A673 (cell line): ENCODE measurements around the gene KIAA0586. TPM values are rescaled to one million over a fixed set of nuclear protein-coding genes. Genes with fewer than 3 reads are reported as not detected.

ENCODE experiments used
- BruUV-seq: library from RNA; stranded (reverse); fragments of 400-500 nt; replicated peaks from 2 replicates; lab custom pipeline; 2021; lab: Mats Ljungman, UMichigan
- CTCF ChIA-PET: fragments of 300-600 bp; sonication (Branson Sonifier 250); formaldehyde crosslinking; loops from one replicate; lab custom pipeline; 2022; ENCODE audit warnings: antibody characterized with exemption; lab: Charles Lee
- POLR2A ChIA-PET: fragments of 300-600 bp; sonication (Branson Sonifier 250); formaldehyde crosslinking; loops from one replicate; lab custom pipeline; 2022; ENCODE audit warnings: antibody characterized with exemption; ENCODE audit not compliant: low non-redundant PET; lab: Charles Lee
- DNase-seq: peaks from one replicate; pipeline ENCODE4 v3.0.0-alpha.2; 2015; ENCODE audit warnings: low spot score
- H3K27ac ChIP-seq: fragments of 200-600 bp; sonication (generic); 2 replicates; pipeline ENCODE4 v1.5.1; 2016; ENCODE audit warnings: mixed run types, low read depth, mild to moderate bottlenecking, mixed read lengths, antibody characterized with exemption, low read length; ENCODE audit not compliant: poor library complexity, severe bottlenecking
- H3K27me3 ChIP-seq: fragments of 200-600 bp; sonication (generic); replicated peaks from 2 replicates; pipeline ENCODE4 v1.6.1; 2017; ENCODE audit warnings: mixed run types, low read depth, mild to moderate bottlenecking, mixed read lengths, antibody characterized with exemption, low read length; ENCODE audit not compliant: insufficient read depth, poor library complexity
- H3K36me3 ChIP-seq: fragments of 200-600 bp; sonication (generic); 2 replicates; pipeline ENCODE4 v1.6.1; 2016; ENCODE audit warnings: mixed run types, mild to moderate bottlenecking, mixed read lengths, antibody characterized with exemption, low read length; ENCODE audit not compliant: insufficient read depth, poor library complexity, severe bottlenecking
- H3K4me1 ChIP-seq: fragments of 200-600 bp; sonication (generic); 2 replicates; pipeline ENCODE4 v1.6.1; 2017; ENCODE audit warnings: mixed run types, mild to moderate bottlenecking, mixed read lengths, antibody characterized with exemption, low read length; ENCODE audit not compliant: insufficient read depth, poor library complexity, severe bottlenecking
- H3K4me3 ChIP-seq: fragments of 200-600 bp; sonication (generic); 2 replicates; pipeline ENCODE4 v1.5.1; 2016; ENCODE audit warnings: low read depth, mixed run types, mild to moderate bottlenecking, mixed read lengths, low read length; ENCODE audit not compliant: poor library complexity, severe bottlenecking
- H3K9me3 ChIP-seq: fragments of 200-600 bp; sonication (generic); 2 replicates; pipeline ENCODE4 v1.6.1; 2016; ENCODE audit warnings: mixed run types, low read depth, mild to moderate bottlenecking, mixed read lengths, antibody characterized with exemption, low read length; ENCODE audit not compliant: poor library complexity, severe bottlenecking
- EZH2 ChIP-seq: fragments of 200-600 bp; sonication (generic); IDR thresholded peaks from 2 replicates; pipeline ENCODE4 v1.6.1; 2017; ENCODE audit warnings: borderline replicate concordance, low read depth, mild to moderate bottlenecking, mixed read lengths, antibody characterized with exemption, low read length; ENCODE audit not compliant: poor library complexity, severe bottlenecking
- intact Hi-C: fragments of 100-400 bp; cut with micrococcal nuclease; formaldehyde crosslinking; loops from one replicate; pipeline ENCODE4 v1.10.0; 2022; ENCODE audit not compliant: unreplicated experiment
- total RNA-seq: library from RNA; stranded (reverse); gene quantifications from 2 replicates; pipeline ENCODE4 v1.2.3, GENCODE V29; 2021
- TF ChIP-seq, protein P1 (sequence below): fragments of 300-800, 200-600 bp; sonication (generic); conservative IDR thresholded peaks from 2 replicates; pipeline ENCODE4 v1.5.1; 2017; ENCODE audit warnings: low read depth, mild to moderate bottlenecking, antibody characterized with exemption, low read length, moderate library complexity, mixed read lengths

Gene KIAA0586
- total RNA-seq, 1 experiment from 2014 or later = 45.3 TPM

DNA sequence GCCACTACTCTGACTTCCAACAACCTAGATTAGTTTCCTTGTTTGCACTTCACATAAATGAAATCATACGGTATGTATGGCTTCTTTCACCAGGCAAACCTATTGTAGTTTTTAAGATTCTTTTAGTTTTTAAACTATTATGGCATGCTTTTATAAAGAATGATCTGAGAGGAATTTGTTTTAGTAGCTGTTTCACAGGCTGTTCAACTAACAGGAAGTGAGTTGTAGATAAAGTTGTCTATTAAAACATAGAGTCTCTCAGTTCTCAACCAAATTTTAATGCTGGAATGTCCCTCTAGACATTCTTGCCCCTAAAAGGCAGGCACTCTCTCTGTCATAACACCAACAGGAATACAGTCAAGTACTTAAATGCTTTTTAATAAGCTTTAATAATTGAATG lies 107.5 kb downstream of the KIAA0586 start:
- DNase-seq = peak; percentile 36
- no peaks in the 10 kb centered on the region for H3K9me3 ChIP-seq
- ChIA-PET CTCF (no interaction called here), POLR2A (no interaction called here)
- intact Hi-C loops = no loop called here
- H3K36me3 ChIP-seq = no peaks in the 10 kb centered on the region
- H3K27ac ChIP-seq = peak overlapping the region; percentile 26
- H3K4me1 ChIP-seq = peaks cover 25% of the 10 kb centered on the region
- no peaks in the 10 kb centered on the region for H3K27me3 ChIP-seq
- H3K4me3 ChIP-seq = no peak overlapping the region
- TF ChIP-seq EZH2 = no peak
- TF ChIP-seq, protein P1, sequence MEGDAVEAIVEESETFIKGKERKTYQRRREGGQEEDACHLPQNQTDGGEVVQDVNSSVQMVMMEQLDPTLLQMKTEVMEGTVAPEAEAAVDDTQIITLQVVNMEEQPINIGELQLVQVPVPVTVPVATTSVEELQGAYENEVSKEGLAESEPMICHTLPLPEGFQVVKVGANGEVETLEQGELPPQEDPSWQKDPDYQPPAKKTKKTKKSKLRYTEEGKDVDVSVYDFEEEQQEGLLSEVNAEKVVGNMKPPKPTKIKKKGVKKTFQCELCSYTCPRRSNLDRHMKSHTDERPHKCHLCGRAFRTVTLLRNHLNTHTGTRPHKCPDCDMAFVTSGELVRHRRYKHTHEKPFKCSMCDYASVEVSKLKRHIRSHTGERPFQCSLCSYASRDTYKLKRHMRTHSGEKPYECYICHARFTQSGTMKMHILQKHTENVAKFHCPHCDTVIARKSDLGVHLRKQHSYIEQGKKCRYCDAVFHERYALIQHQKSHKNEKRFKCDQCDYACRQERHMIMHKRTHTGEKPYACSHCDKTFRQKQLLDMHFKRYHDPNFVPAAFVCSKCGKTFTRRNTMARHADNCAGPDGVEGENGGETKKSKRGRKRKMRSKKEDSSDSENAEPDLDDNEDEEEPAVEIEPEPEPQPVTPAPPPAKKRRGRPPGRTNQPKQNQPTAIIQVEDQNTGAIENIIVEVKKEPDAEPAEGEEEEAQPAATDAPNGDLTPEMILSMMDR = no peak
- no TSS peak for BruUV-seq

DNA sequence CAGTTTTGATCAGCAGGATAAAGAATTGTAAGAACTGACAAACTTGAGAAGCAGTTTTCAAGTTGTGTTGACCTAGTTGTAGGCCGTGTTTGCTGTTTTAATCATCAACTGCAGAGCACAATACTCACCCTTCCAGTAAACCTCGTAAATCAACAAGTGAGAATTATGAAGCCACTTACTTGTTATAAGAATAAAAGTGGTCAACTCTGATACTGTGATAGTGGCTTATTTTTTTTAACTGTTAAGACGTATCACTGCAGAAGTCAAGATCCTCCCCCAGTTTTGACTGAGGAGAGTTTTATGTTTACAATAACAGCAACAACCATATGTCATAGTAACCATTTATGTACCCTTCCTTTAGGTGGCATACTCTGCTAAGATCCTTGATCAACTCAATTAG lies 109.5 kb downstream of the KIAA0586 start:
- H3K4me3 ChIP-seq = no peak overlapping the region
- intact Hi-C loops = no loop called here
- no TSS peak for BruUV-seq
- no peaks in the 10 kb centered on the region for H3K27me3 ChIP-seq
- TF ChIP-seq, protein P1 = no peak
- no peak for TF ChIP-seq EZH2
- peaks cover 25% of the 10 kb centered on the region for H3K4me1 ChIP-seq
- ChIA-PET POLR2A (no interaction called here), CTCF (no interaction called here)
- no peaks in the 10 kb centered on the region for H3K9me3 ChIP-seq
- DNase-seq = no peak
- H3K36me3 ChIP-seq = no peaks in the 10 kb centered on the region
- no peak overlapping the region for H3K27ac ChIP-seq

DNA sequence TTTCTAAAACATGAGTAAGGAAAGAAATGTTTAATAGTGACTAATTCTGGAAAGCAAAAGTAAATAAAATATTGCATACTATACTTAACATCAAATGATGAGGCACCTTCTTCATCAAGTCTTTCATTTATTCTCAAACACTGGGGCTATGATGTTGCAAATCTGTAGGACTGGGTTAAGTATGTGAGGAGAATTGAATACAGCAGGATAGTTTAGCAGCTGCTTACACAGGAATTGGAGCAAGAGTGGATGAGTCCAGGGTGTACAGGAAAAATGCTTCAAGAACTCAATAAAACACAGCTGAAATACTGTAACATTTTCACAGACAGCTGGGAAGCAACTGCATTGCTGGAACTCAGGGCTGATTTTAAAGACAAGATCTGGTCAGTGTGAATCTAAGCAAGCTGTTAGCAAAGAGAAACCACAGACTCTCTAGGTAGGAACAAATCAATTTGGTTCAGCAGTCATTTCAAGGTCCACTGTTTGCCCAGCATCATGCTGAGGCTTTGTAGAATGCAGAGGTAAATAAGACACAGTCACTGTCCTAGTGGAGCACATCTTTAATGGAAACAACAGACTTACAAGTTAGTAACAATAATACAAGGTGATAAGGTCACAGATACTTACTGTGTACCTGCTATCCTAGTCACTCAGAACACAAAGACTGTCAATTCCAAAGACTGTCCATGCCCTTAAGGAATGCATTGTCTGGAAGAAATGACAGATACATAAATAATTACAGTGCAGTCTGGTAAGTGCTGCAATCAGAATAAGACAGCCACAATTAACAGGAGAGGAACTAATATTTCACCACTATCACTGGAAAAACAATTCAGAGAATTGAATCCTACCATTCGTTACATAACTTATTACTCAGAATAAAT lies 113.5 kb downstream of the KIAA0586 start:
- BruUV-seq = no TSS peak
- Histone ChIP-seq H3K27me3 (no peaks in the 10 kb centered on the region), H3K4me3 (no peak overlapping the region), H3K9me3 (no peaks in the 10 kb centered on the region), H3K36me3 (no peaks in the 10 kb centered on the region), H3K4me1 (no peaks in the 10 kb centered on the region), H3K27ac (no peak overlapping the region)
- CTCF ChIA-PET = no interaction called here
- intact Hi-C loops = no loop called here
- DNase-seq = no peak
- POLR2A ChIA-PET = no interaction called here
- no peak for TF ChIP-seq EZH2
- TF ChIP-seq, protein P1 = no peak
